HTR-8/SVneo (cell line): ENCODE results near the gene HEYL.
A peak's percentile ranks its signal among the peaks of the same experiment; 100 is the strongest.
"Not testable (repeated sequence)": the region's sequence is repeated elsewhere in the genome, so short reads cannot be mapped to it uniquely, and the experiment has no call there.

Source experiments
- DNase-seq: peaks from one replicate; pipeline ENCODE4 v3.0.0; 2011; ENCODE audit warnings: low spot score, mixed read lengths; ENCODE audit not compliant: insufficient read length
- FAIRE-seq: peaks from 2 replicates; lab custom pipeline; 2011; peaks lifted over from hg19 to GRCh38; lab: Jason Lieb, UNC

HEYL gene

DNA sequence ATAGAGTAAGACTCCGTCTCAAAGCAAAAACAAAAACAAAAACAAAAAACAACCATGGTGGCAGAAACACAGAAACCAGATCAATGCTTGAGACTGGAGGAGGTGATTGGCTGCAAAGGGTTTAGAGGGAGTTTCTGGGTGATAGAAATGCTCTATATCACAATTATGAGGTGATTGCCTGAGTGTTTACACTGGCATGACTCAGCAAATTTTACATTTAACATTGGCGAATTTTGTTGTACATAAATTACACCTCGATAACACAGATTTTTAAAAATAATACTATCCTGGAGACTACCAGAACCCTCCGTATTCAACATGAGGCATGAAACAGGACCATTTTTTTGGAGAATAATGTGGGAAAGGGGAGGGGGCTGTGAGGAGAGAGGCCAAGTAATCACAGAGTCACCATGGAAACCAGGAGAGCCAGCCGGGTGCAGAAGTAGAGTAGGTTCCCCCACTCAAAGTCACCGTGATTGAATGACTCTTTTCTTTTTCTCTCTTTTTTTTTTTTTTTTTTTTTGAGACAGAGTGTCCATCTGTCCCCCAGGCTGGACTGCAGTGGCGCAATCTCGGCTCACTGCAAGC, 24.3 kb downstream of the HEYL start:
- no peak for DNase-seq
- FAIRE-seq, result no peak

DNA sequence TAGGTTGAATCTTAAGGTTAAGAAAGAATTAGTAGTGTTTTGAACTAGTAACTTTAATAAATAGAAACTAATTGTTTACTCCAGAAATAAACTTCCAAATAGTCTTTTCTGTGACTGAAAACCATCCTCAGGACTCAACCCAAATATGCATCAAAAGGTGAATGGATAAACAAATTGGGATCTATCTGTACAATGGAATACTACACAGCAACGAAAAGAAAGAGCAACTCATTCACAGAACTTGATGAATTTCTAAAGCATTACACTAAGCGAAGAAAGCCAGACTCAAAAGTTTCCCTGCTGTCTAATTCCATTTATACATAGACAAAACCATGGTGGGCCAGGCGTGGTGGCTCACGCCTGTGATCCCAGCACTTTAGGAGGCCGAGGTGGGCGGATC, 25.0 kb downstream of the HEYL start:
- FAIRE-seq (no peak), DNase-seq (no peak)

DNA sequence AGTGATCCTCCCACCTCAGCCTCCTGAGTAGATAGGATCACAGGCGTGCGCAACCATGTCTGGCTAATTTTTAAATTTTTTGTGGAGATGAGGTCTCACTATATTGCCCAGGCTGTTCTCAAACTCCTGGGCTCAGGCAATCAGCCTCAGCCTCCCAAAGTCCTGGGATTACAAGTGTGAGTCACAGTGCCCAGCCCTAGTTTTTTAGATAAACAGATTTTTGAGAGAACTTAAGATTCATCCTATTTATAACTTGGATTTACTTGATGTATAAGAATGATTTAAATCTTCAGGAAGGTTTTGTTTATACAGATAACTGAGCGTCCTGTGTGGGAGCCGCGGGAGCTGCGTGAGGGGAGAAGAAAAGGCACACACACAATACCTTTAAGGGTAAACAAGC, 26.2 kb downstream of the HEYL start:
- DNase-seq (no peak), FAIRE-seq (no peak)

DNA sequence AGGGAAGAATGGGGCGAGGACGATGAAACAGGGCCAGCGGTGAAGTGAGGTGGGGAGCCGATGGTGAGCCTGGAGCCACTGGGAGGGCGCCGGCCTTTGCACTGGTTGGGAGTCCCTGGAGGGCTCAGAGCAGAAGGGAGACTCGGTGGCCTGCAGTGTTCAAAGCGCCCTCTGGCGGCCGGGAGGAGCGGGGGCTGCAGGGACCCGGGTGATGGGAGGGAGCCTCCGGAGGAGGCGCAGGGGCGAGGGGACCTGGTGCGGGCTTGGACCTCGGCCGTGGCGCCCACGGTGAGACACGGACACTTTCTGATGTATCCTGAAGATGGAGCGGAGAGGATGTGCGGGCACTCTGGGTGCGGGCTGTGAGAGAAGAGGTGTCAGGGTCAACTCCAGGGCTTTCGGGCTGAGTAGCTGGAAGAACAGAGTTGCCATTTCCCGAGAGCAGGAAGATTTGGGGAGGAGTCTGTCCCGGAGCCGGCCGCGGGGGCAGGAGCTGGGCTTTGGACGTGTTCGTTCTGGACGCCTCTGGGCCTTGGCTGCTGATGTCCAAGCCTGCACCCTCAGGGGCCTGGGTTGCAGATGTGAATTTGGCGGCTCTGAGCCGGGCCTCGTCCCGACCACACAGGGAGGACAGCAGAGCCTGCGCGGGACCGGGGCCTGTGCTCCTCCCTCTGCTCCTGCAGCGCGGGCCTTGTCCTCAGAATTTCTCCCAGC, 29.7 kb downstream of the HEYL start:
- FAIRE-seq, result no peak
- peak; percentile 51 for DNase-seq

DNA sequence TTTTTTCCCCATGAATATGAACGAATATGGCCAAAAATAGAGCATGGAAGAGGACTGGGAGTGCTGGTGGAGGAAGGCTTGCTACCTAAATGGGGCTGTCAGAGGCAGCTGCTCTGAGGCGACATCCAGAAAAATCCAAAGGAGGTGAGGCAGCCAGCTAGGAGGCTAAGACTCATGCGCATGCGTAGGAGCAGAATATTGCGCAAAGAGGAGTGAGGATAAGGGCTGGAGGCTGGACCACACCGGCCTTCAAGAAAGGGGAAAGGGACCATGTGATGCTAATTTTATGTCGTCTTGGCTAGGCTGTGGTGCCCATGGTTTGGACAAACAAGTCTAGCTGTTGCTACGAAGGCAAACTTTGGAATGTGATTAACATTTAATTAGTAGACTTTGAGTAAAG, 30.5 kb downstream of the HEYL start:
- no peak for FAIRE-seq
- no peak for DNase-seq

DNA sequence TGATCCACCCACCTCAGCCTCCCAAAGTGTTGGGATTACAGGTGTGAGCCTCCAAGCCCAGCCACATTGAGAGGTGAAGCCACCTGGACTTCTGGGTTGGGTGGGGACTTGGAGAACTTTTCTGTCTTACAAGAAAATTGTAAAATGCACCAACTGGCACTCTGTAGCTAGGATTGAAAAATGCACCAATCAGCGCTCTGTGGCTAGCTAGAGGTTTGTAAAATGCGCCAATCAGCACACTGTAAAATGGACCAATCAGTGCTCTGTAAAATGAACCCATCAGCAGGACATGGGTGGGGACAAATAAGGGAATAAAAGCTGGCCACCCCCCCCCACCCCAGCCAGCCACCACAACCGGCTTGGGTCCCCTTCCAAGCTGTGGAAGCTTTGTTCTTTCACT, 35.8 kb downstream of the HEYL start:
- FAIRE-seq, result not testable (repeated sequence)

DNA sequence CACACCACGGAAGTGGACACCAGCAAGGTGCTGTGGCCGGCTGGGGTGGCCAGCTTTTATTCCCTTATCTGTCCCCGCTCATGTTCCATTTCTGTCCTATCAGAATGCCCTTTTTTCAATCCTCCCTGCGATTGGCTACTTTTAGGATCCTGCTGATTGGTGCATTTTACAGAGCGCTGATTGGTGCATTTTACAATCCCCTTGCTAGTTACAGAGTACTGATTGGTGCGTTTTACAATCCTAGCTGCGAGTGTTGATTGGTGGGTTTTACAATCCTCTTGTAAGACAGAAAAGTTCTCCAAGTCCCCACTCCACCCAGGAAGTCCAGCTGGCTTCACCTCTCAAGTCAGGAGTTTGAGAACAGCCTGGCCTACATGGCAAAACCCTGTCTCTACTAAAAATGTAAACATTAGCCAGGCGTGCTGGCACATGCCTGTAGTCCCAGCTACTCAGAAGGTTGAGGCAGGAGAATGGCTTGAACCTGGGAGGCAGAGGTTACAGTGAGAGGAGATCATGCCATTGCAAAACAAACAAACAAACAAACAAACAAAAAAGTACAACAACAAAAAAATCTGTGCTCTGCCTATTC, 37.7 kb downstream of the HEYL start:
- FAIRE-seq, DNase-seq: not testable (repeated sequence)

More for the DNA sequence above, 35.8 kb downstream of the HEYL start:
- DNase-seq, result not testable (repeated sequence)

DNA sequence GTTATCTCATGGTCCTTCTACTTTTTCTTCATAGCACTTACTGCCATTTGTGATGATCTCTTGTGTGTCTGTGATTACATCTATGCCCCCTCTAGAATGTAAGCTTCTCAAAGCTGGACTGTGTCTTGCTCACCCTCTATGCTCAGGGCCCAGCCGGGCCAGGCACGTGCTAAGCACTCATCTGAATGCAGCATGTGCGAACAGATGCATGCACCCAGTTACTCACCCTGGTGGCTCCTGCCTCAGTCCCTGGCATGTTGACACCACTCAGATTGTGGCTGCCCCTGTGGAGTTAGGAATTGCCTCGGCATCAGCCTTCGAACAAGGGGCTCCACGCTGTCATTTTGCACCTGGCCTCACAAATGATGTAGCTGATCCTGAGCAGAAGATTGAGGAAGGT, 43.3 kb downstream of the HEYL start:
- no peak for FAIRE-seq
- no peak for DNase-seq

DNA sequence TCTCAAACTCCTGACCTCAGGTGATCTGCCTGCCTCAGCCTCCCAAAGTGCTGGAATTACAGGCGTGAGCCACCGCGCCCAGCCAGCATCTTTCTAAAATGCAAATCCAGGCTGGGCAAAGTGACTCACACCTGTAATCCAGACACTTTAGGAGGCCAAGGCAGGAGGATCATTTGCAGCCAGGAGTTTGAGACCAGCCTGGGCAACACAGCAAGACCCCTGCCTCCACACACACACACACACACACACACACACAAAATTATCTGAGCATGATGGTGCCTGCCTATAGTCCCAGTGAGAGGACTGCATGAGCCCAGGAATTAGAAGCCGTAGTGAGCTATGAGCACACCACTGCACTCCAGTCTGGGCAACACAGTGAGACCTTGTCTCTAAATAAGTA, 46.1 kb downstream of the HEYL start:
- DNase-seq (no peak), FAIRE-seq (no peak)

DNA sequence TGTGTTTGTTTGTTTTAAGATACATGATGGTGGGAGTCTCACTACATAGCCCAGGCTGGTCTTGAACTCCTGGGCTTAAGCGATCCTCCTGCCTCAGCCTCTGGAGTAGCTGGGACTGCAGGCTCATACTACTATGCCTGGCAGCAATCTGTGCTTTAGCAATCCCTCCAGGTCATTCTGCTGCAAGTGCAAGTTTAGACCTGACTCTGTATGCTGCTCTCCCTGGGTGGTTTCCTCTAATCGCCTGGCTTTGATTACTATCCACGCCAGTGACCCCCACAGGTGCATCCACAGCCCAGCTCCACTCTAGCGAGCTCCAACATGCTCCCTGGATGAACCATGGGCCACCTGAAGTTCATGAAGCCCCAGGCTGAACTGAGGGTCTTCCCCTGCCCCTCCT, 47.4 kb downstream of the HEYL start:
- FAIRE-seq, result no peak
- no peak for DNase-seq

DNA sequence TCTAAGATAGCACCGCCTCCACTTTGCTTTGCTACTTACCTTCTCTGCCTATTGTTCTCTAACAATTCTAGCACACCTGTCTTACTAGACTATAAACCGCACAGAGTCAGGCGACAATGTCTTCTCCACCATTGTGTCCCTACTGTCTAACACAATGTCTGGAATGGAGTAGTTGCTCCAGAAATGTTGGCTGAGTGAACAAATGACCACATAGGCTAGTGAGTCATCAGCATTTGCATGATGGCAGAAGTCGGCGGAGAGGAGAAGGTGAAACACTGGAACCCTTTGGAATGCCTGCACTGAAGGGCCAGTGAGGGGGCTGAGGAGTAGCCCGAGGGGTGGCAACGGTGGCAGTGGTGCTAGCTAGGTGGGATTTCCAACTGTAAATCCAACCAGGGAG, 48.9 kb downstream of the HEYL start:
- FAIRE-seq (no peak), DNase-seq (no peak)

DNA sequence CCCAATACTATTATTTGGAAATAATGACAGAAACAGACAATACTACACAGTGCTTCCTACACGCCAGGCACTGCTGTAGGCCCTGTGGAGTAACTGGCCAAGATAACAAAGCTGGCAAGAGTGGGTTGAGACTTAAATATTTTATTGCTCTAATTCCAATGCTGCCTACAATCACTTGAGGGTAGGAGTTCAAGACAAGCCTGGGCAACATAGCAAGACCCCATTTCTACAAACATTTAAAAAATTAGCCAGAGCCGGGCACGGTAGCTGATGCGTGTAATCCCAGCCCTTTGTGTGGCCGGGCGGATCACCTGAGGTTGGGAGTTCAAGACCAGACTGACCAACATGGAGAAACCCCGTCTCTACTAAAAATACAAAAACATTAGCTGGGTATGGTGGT, 53.5 kb downstream of the HEYL start:
- no peak for DNase-seq
- FAIRE-seq, result no peak

DNA sequence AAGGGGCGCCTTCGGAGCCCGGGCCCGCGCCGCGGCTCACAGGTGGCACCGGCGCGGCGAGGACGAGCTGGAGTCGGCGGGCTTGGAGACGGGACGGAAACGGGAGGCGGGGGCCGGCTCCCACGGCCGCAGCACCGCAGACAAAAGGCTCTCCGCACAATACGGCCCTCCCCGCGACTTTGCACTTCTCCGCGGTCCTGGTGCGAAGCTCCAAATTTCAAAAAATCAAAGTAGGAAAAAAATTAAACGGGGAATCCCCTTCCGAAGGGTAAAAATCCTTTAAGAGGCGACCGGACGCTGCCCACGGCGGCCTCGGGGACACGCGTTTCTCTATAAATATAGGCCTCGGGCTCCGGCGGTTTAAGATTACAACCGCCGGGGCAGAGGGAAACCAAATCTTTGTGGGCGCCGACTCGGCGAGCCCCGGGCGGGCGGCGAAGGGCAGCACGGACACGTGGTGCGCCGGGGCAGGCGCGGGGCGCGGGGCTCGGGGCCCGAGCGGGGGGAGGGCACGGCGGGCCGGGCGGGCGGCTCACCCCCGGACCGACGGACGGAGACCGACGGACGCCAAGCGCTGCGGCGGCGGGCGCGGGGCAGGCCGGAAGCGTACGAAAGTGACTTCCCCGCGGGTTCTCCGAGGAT, 63.3 kb downstream of the HEYL start:
- FAIRE-seq, result no peak
- DNase-seq, result no peak

DNA sequence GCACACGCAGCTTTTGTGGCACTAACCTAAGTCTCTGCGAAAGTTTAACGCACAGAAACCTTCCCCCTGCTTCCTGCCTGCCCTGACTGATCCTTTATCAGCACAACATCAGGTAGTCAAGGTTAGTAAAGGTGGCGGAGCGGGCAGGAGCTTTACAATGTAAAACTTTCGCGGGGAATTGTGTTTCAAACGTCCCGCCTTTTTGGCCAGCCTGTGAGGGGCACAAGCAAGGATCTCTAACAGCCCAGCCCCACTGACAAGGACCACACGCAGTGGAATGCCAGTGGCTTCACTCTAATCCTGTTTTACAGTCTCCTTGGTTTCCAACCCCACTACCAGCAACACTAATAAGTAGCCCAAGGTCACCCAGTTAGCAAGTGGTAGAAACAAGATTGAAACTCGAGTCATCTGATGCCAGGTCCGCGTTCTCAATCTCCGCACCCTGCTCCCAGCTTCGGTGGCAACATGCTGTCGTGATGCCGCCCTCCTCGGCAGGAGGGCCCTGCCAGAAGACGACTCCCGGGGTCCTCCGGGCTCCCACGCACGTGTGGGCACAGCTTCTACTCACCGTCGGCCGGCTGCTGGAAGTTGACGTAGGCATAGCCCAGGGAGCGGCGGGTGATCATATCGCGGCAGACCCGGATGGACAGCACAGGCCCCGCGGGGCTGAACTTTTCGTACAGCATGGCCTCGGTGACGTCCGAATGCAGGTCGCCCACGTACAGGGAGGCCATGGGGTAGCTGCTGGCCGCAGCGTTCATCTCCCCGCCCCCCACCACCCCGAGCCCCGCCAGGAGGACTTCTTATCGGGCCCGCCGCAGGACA, 64.0 kb downstream of the HEYL start:
- FAIRE-seq, result no peak
- peak; percentile 39 for DNase-seq

DNA sequence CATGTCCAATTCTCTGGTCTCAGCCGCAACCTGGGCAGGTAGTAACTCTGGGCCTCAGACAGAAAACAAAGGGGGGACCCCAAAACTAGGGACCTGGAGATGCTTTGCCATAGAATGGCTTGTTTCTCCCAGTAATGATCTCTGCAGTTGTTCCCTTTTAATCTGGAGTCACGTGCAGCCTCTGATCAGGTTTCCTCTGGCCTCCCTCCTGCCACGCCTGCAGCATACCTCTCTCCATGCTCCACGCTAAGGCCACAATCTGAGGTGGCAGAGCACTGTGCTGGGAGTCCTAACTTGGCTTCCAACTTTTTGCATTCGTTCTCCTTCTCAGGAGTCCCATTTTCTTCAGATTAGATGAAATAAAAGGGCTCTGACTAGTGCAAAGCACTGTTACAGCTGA, 64.8 kb downstream of the HEYL start:
- no peak for FAIRE-seq
- DNase-seq, result no peak
